HEK293 (cell line): ENCODE measurements around the gene CRYBG1.

Experiments
- CTCF ChIA-PET: fragments of 350-600 bp; formaldehyde crosslinking; extraction: SDS; loops from one replicate; lab custom pipeline; 2021; ENCODE audit warnings: antibody characterized with exemption; lab: Yijun Ruan, JAX
- POLR2A ChIA-PET: fragments of 300-600 bp; formaldehyde crosslinking; extraction: SDS; loops from one replicate; lab custom pipeline; 2020; ENCODE audit warnings: antibody characterized with exemption, inconsistent platforms; lab: Yijun Ruan, JAX
- H3K27ac ChIP-seq: fragments of 200-500 bp; sonication (Bioruptor generic); 2 replicates; pipeline ENCODE4 v1.5.1; 2014; ENCODE audit warnings: low read depth, low read length, control low read depth, inconsistent platforms; ENCODE audit errors: extremely low read depth
- H3K36me3 ChIP-seq, 2 experiments: fragments of 200-500 bp in 1 of 2; sonication (Bioruptor generic) in 1 of 2; 1 replicate in 1 of 2; 2 replicates in 1 of 2; pipeline ENCODE4 v1.5.1; 2014 to 2017; ENCODE audit warnings: inconsistent platforms in 2 of 2, low read length in 2 of 2; ENCODE audit not compliant: control insufficient read depth in 2 of 2, insufficient read depth in 1 of 2
- H3K4me1 ChIP-seq: fragments of 200-500 bp; sonication (Bioruptor generic); 2 replicates; pipeline ENCODE4 v1.5.1; 2014; ENCODE audit warnings: mild to moderate bottlenecking, low read length, inconsistent platforms; ENCODE audit not compliant: control insufficient read depth, insufficient read depth
- H3K4me3 ChIP-seq: 2 replicates; pipeline ENCODE4 v1.5.1; 2011; ENCODE audit warnings: low read depth, mild to moderate bottlenecking, control low read depth, low read length, moderate library complexity
- H3K9me3 ChIP-seq: fragments of 200-500 bp; sonication (Bioruptor generic); 2 replicates; pipeline ENCODE4 v1.5.1; 2014; ENCODE audit warnings: low read depth, low read length, inconsistent platforms; ENCODE audit not compliant: control insufficient read depth, insufficient read depth
- GLIS2 ChIP-seq: fragments of 450-650 bp; formaldehyde crosslinking; IDR thresholded peaks from 2 replicates; pipeline ENCODE4 v1.5.1; 2016; ENCODE audit warnings: missing biosample characterization, missing genetic modification characterization
- MYNN ChIP-seq: fragments of 450-650 bp; formaldehyde crosslinking; IDR thresholded peaks from 2 replicates; pipeline ENCODE4 v1.5.1; 2016; ENCODE audit warnings: missing biosample characterization, missing genetic modification characterization, borderline replicate concordance
- TCF7L2 ChIP-seq: IDR thresholded peaks from 2 replicates; pipeline ENCODE4 v1.6.1; 2011; ENCODE audit warnings: low read depth, mild to moderate bottlenecking, inconsistent platforms, low read length, moderate library complexity, borderline replicate concordance
- ZNF202 ChIP-seq: fragments of 450-650 bp; formaldehyde crosslinking; IDR thresholded peaks from 2 replicates; pipeline ENCODE4 v1.5.1; 2016; ENCODE audit warnings: missing biosample characterization, missing genetic modification characterization, borderline replicate concordance
- ZNF785 ChIP-seq: fragments of 450-650 bp; formaldehyde crosslinking; IDR thresholded peaks from 2 replicates; pipeline ENCODE4 v1.5.1; 2016; ENCODE audit warnings: missing biosample characterization, missing genetic modification characterization
- TF ChIP-seq, protein P1 (sequence below): fragments of 450-650 bp; formaldehyde crosslinking; IDR thresholded peaks from 2 replicates; pipeline ENCODE4; 2016; ENCODE audit warnings: missing biosample characterization, missing genetic modification characterization
- TF ChIP-seq, protein P2 (sequence below): sonication (generic); formaldehyde crosslinking; IDR thresholded peaks from 2 replicates; pipeline ENCODE4 v1.8.1; 2022; ENCODE audit warnings: mild to moderate bottlenecking, moderate library complexity, missing genetic modification reagents
- TF ChIP-seq, protein P3 (sequence below): fragments of 450-650 bp; formaldehyde crosslinking; IDR thresholded peaks from 2 replicates; pipeline ENCODE4 v1.5.0; 2017; ENCODE audit warnings: missing biosample characterization, missing genetic modification characterization, borderline replicate concordance
- TF ChIP-seq, protein P4 (sequence below): fragments of 450-650 bp; formaldehyde crosslinking; IDR thresholded peaks from 2 replicates; pipeline ENCODE4 v1.5.1; 2016; ENCODE audit warnings: missing biosample characterization, missing genetic modification characterization
- TF ChIP-seq, protein P5 (sequence below): fragments of 450-650 bp; formaldehyde crosslinking; IDR thresholded peaks from 2 replicates; pipeline ENCODE4 v1.5.1; 2017; ENCODE audit warnings: missing biosample characterization, missing genetic modification characterization

Gene CRYBG1

DNA sequence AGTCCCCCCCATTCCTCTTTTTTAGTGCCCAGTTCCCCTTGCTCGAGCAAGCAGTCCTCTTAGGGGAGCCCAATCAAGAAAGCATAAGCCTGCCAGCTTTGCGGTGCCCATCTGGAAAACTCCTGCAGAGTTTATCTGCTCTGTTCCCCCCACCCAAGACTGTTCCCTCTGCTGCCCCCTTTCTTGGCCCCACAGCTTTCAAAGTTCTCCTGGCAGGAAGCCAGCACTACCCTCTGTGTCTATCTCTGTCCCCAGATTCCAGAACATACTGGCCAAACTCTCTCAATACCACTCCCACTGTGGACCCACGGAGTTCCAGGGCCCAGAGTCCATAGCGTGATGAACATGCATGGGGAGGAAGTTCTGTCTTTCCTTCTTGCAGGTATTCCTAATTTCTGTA lies 55.4 kb downstream of the CRYBG1 start (continued):
- TF ChIP-seq, protein P1, sequence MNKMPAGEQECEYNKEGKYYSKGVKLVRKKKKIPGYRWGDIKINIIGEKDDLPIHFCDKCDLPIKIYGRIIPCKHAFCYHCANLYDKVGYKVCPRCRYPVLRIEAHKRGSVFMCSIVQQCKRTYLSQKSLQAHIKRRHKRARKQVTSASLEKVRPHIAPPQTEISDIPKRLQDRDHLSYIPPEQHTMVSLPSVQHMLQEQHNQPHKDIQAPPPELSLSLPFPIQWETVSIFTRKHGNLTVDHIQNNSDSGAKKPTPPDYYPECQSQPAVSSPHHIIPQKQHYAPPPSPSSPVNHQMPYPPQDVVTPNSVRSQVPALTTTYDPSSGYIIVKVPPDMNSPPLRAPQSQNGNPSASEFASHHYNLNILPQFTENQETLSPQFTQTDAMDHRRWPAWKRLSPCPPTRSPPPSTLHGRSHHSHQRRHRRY = no peak
- no peak for TF ChIP-seq ZNF202
- TF ChIP-seq, protein P2, sequence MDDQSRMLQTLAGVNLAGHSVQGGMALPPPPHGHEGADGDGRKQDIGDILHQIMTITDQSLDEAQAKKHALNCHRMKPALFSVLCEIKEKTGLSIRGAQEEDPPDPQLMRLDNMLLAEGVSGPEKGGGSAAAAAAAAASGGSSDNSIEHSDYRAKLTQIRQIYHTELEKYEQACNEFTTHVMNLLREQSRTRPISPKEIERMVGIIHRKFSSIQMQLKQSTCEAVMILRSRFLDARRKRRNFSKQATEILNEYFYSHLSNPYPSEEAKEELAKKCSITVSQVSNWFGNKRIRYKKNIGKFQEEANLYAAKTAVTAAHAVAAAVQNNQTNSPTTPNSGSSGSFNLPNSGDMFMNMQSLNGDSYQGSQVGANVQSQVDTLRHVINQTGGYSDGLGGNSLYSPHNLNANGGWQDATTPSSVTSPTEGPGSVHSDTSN (CRISPR knock-in tag) = no peak
- TF ChIP-seq, all 188 proteins: peak for 0

DNA sequence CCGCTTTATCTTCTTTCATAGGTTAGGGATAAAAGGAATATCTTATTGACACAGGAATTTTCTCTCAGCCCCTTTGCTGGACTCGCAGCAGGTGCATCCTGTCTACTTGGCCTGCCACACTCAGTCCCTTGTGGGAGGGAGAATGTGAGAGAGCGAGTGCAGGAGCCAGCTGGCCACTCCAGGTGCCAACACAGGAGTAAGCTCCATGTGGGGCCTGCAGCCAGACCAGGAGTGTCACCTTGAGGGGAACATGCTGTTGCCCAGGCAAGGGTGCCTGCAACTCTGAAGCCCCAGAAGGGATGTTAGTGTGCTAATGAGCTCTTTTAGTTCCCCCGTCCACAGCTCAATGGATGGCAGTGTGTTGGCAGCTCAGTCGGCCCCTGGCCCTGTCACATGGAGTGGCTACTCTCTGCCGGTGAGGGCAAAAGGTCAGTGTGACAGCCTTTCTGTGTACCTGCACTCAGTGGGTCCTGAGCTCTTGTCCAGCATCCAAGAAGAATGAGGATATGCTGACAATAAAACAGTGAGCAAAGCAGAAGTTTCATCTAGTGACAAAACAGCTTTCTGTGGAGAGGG lies 57.1 kb downstream of the CRYBG1 start:
- POLR2A ChIA-PET = no interaction called here

DNA sequence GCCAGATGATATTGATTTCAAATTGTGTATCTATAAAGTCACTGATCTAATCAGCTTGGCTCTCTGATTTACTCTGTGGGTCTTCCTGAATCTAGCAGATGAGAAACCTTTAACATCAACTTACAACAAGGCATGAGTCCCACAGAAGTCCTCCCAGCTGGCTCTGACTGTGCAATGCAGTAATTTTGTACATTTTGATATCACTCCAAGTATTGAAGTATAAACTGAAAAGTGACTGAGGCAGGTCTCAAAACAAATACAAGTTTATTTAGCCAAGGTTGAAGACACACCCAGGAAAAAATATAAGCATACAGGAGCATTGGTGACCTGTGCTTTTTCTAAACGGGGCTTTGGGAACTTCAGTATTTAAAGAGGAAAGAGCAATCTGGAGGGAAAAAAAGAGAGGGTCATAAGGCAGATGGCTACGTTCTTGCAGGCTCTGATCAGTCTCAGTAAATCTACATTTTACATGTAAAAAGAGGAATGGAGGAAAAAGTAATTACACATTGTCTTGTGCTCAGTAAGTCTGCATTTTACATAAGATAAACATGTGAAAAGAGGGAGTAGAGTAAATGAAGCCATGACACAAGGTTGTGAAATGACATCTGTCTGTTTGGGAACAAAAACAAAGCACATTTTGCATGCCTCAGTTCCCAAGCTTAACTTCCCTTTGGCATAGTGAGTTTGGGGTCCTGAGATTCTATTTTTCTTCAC lies 59.5 kb downstream of the CRYBG1 start:
- H3K27ac ChIP-seq = no peak overlapping the region
- H3K4me3 ChIP-seq = no peak overlapping the region
- H3K36me3 ChIP-seq = no peaks in the 10 kb centered on the region
- H3K9me3 ChIP-seq = no peaks in the 10 kb centered on the region
- TF ChIP-seq MYNN (no peak), TCF7L2 (no peak)
- TF ChIP-seq, protein P3, sequence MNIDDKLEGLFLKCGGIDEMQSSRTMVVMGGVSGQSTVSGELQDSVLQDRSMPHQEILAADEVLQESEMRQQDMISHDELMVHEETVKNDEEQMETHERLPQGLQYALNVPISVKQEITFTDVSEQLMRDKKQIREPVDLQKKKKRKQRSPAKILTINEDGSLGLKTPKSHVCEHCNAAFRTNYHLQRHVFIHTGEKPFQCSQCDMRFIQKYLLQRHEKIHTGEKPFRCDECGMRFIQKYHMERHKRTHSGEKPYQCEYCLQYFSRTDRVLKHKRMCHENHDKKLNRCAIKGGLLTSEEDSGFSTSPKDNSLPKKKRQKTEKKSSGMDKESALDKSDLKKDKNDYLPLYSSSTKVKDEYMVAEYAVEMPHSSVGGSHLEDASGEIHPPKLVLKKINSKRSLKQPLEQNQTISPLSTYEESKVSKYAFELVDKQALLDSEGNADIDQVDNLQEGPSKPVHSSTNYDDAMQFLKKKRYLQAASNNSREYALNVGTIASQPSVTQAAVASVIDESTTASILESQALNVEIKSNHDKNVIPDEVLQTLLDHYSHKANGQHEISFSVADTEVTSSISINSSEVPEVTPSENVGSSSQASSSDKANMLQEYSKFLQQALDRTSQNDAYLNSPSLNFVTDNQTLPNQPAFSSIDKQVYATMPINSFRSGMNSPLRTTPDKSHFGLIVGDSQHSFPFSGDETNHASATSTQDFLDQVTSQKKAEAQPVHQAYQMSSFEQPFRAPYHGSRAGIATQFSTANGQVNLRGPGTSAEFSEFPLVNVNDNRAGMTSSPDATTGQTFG (tag by site-specific recombination) = no peak
- TF ChIP-seq, protein P4, sequence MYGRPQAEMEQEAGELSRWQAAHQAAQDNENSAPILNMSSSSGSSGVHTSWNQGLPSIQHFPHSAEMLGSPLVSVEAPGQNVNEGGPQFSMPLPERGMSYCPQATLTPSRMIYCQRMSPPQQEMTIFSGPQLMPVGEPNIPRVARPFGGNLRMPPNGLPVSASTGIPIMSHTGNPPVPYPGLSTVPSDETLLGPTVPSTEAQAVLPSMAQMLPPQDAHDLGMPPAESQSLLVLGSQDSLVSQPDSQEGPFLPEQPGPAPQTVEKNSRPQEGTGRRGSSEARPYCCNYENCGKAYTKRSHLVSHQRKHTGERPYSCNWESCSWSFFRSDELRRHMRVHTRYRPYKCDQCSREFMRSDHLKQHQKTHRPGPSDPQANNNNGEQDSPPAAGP (tag by site-specific recombination) = no peak
- TF ChIP-seq, all 188 proteins: peak for 0
- CTCF ChIA-PET = interaction anchor here (0.6 kb wide), 1 partner anchor 10 kb away, joined by 3 read pairs; no protein-coding TSS in a partner anchor
- H3K4me1 ChIP-seq = 0 out of 2 replicates have a peak, but pooled peaks cover 2% of the 10 kb centered on the region
- POLR2A ChIA-PET = no interaction called here

More for the DNA sequence above, 57.1 kb downstream of the CRYBG1 start:
- TF ChIP-seq GLIS2 (tag by site-specific recombination) (no peak), ZNF785 (tag by site-specific recombination) (no peak)
- TF ChIP-seq, protein P5, sequence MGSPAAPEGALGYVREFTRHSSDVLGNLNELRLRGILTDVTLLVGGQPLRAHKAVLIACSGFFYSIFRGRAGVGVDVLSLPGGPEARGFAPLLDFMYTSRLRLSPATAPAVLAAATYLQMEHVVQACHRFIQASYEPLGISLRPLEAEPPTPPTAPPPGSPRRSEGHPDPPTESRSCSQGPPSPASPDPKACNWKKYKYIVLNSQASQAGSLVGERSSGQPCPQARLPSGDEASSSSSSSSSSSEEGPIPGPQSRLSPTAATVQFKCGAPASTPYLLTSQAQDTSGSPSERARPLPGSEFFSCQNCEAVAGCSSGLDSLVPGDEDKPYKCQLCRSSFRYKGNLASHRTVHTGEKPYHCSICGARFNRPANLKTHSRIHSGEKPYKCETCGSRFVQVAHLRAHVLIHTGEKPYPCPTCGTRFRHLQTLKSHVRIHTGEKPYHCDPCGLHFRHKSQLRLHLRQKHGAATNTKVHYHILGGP (tag by site-specific recombination) = no peak
- no peaks in the 10 kb centered on the region for H3K36me3 ChIP-seq
- H3K27ac ChIP-seq = no peak overlapping the region
- CTCF ChIA-PET = interaction anchor here (1.7 kb wide), 1 partner anchor 27 kb away, joined by 13 read pairs; no protein-coding TSS in a partner anchor
- H3K4me1 ChIP-seq = 0 out of 2 replicates have a peak, but pooled peaks cover 2% of the 10 kb centered on the region
- no peaks in the 10 kb centered on the region for H3K9me3 ChIP-seq
- no peak overlapping the region for H3K4me3 ChIP-seq
